ENCODE data around the gene TCP11L2.

Gene TCP11L2
- long read RNA-seq, transcript TCP11L2-201 (10 exons, 2,219 nt) = major isoform, 6 of 22 reads
- long read RNA-seq, partial matches to known transcripts = 5 of 22 reads
- long read RNA-seq, other reads (novel, unspliced or antisense) = 7 of 22 reads

DNA sequence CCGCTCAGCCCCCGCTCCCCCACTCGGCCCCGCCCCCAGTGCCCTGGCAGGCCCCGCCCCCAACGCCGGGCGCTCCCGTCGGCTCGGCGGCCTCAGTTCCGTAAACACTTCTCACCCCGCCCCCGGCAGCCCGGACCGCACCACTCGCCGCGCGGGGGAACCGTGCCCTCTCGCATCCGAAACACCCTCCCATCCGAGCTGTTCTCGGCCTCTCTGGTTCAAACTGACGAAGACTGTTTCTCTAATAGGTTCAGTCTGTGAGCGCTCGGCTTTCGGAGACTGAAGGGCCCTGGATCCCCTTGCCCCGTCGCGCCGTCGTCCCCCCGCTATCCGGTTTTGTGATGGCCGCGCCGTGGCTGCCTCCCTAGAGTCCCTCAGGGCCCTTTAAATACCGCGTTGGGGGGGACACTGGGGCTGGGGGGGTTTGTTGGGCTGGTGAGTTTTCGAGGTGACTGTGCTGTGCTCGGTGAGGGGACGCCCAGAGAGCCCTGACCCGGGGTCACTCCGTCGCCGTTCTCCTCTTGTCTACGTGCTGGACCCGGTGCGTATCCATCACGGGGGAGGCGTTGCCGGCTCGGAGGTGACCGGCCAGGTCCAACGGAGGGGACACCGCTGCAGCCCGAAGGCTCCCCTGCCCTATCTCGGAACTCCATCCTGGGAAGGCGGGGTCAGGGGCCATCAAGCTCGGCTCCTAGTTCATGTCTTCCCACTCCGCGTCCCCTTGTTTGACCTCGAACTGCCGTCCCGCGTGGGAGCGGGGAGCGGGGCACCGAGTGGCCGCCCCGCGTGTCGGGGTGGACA lies at the start of gene TCP11L2:
TCP11L2 (plus strand) TSS at position 333 of the 801 bp plus-strand sequence. CDS start 8,343 bp downstream, outside the sequence.
- TF ChIP-seq SPI1 (IDR thresholded peaks at IDR 0.05; ENCODE audit: borderline replicate concordance, low read depth) = peak; percentile 49; the same call in 1 of the 2 replicates
- TF ChIP-seq, protein P1, sequence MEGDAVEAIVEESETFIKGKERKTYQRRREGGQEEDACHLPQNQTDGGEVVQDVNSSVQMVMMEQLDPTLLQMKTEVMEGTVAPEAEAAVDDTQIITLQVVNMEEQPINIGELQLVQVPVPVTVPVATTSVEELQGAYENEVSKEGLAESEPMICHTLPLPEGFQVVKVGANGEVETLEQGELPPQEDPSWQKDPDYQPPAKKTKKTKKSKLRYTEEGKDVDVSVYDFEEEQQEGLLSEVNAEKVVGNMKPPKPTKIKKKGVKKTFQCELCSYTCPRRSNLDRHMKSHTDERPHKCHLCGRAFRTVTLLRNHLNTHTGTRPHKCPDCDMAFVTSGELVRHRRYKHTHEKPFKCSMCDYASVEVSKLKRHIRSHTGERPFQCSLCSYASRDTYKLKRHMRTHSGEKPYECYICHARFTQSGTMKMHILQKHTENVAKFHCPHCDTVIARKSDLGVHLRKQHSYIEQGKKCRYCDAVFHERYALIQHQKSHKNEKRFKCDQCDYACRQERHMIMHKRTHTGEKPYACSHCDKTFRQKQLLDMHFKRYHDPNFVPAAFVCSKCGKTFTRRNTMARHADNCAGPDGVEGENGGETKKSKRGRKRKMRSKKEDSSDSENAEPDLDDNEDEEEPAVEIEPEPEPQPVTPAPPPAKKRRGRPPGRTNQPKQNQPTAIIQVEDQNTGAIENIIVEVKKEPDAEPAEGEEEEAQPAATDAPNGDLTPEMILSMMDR (IDR thresholded peaks at IDR 0.05; ENCODE audit: insufficient read depth, low read length) = no peak
- DNase-seq (ENCODE audit: low read depth in 1 of 2, low spot score in 1 of 2) = peak in 1 of 2 experiments; percentile 73
- peak within 1 kb of the TSS; percentile 99 for H3K27ac ChIP-seq (replicated peaks)
- peak within 1 kb of the TSS; percentile 99 for H3K4me3 ChIP-seq (replicated peaks; ENCODE audit: insufficient read depth, low read length)
- no peaks in the 10 kb centered on the region for H3K27me3 ChIP-seq (ENCODE audit: insufficient read depth, poor library complexity, severe bottlenecking)

DNA sequence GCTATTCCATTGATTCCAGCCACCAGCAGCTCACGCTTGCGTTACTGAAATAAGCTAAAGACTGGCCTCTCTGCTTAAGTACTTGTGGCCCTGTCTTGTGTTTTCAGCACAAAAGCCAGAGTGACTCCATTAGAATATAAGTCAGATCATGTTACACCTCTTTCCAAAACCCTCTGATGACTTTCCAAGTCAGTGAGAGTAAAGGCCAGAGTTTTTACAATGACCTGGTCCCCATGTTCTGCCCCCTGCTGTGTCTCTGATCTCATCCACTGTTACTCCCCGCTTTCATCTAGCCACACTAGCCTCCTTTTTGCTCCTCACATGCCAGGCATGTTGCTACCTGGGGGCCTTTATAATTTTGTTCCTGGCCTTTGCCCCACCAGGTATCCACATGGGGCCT lies 47.8 kb upstream of the TCP11L2 start:
- Histone ChIP-seq H3K4me3 (replicated peaks; ENCODE audit: insufficient read depth, low read length) (no peak overlapping the region), H3K27me3 (ENCODE audit: insufficient read depth, poor library complexity, severe bottlenecking) (peaks cover 5% of the 10 kb centered on the region), H3K27ac (replicated peaks) (no peak overlapping the region)
- DNase-seq (ENCODE audit: low read depth in 1 of 2, low spot score in 1 of 2) = no peak
- no peak for TF ChIP-seq POLR2AphosphoS5 (IDR thresholded peaks at IDR 0.05; ENCODE audit: low read depth)
- TF ChIP-seq, protein P1 (IDR thresholded peaks at IDR 0.05; ENCODE audit: insufficient read depth, low read length) = no peak
- TF ChIP-seq GABPA (IDR thresholded peaks at IDR 0.05; ENCODE audit: low read depth) = no peak
- TF ChIP-seq, protein P2, sequence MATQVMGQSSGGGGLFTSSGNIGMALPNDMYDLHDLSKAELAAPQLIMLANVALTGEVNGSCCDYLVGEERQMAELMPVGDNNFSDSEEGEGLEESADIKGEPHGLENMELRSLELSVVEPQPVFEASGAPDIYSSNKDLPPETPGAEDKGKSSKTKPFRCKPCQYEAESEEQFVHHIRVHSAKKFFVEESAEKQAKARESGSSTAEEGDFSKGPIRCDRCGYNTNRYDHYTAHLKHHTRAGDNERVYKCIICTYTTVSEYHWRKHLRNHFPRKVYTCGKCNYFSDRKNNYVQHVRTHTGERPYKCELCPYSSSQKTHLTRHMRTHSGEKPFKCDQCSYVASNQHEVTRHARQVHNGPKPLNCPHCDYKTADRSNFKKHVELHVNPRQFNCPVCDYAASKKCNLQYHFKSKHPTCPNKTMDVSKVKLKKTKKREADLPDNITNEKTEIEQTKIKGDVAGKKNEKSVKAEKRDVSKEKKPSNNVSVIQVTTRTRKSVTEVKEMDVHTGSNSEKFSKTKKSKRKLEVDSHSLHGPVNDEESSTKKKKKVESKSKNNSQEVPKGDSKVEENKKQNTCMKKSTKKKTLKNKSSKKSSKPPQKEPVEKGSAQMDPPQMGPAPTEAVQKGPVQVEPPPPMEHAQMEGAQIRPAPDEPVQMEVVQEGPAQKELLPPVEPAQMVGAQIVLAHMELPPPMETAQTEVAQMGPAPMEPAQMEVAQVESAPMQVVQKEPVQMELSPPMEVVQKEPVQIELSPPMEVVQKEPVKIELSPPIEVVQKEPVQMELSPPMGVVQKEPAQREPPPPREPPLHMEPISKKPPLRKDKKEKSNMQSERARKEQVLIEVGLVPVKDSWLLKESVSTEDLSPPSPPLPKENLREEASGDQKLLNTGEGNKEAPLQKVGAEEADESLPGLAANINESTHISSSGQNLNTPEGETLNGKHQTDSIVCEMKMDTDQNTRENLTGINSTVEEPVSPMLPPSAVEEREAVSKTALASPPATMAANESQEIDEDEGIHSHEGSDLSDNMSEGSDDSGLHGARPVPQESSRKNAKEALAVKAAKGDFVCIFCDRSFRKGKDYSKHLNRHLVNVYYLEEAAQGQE (IDR thresholded peaks at IDR 0.05; ENCODE audit: insufficient replicate concordance, low read depth) = no peak
- no peak for TF ChIP-seq SPI1 (IDR thresholded peaks at IDR 0.05; ENCODE audit: borderline replicate concordance, low read depth)

DNA sequence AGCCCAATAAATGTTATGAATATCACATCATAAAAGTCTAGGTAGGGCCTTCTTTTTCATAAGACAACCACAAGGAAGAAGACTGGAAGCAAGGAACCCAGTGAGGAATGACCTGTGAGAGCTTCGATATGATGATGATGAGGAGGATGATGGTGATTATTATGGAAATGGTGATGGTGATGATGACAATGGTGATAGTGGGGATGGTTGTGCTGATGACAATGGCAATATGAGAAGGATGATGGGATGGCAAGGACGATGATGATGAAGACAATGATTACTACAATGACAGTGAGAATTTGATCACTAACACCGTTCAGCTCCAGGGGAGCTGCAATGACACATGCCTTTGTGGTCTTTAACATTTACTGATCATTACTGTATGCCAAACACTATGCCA lies 47.0 kb upstream of the TCP11L2 start:
- TF ChIP-seq GABPA (IDR thresholded peaks at IDR 0.05; ENCODE audit: low read depth) = no peak
- TF ChIP-seq, protein P2 (IDR thresholded peaks at IDR 0.05; ENCODE audit: insufficient replicate concordance, low read depth) = no peak
- no peak for TF ChIP-seq SPI1 (IDR thresholded peaks at IDR 0.05; ENCODE audit: borderline replicate concordance, low read depth)
- TF ChIP-seq, protein P1 (IDR thresholded peaks at IDR 0.05; ENCODE audit: insufficient read depth, low read length) = no peak
- TF ChIP-seq POLR2AphosphoS5 (IDR thresholded peaks at IDR 0.05; ENCODE audit: low read depth) = no peak
- Histone ChIP-seq H3K27me3 (ENCODE audit: insufficient read depth, poor library complexity, severe bottlenecking) (peaks cover 5% of the 10 kb centered on the region), H3K4me3 (replicated peaks; ENCODE audit: insufficient read depth, low read length) (no peak overlapping the region), H3K27ac (replicated peaks) (no peak overlapping the region)
- no peak for DNase-seq (ENCODE audit: low read depth in 1 of 2, low spot score in 1 of 2)

Measured in HL-60 (cell line).